WI38 (cell line): ENCODE data around the gene NTN5.
"Not testable (repeated sequence)": the region's sequence is repeated elsewhere in the genome, so short reads cannot be mapped to it uniquely, and the experiment has no call there.

Experiments used
- H3K4me3 ChIP-seq: 2 replicates; pipeline ENCODE4 v1.5.1; 2011; ENCODE audit warnings: low read depth, mild to moderate bottlenecking, control low read depth, low read length
- TF ChIP-seq, protein P1 (sequence below): IDR thresholded peaks from 2 replicates; pipeline ENCODE4 v1.5.1; 2012; ENCODE audit warnings: low read depth, mild to moderate bottlenecking, control low read depth, low read length

NTN5 gene

DNA sequence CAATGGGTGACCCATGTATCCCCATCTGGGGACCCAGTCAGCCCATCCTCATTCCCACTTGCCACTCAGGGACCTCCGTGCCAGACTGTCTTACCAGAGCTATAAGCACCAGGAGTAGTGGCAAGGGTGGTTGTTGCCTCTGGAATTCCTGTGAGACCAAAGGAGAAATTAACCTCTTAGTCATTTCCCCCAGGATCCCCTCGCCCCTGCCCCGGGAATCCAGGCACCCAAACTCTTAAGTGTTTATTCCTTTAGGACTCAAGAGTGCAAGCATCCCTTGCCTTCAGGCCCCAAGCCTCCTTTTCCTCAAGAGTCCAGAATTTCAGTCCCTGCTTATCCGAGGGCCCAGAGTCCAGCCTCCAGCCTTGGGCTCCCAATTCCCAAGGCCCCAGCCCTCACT, 9.2 kb downstream of the NTN5 start:
- TF ChIP-seq, protein P1, sequence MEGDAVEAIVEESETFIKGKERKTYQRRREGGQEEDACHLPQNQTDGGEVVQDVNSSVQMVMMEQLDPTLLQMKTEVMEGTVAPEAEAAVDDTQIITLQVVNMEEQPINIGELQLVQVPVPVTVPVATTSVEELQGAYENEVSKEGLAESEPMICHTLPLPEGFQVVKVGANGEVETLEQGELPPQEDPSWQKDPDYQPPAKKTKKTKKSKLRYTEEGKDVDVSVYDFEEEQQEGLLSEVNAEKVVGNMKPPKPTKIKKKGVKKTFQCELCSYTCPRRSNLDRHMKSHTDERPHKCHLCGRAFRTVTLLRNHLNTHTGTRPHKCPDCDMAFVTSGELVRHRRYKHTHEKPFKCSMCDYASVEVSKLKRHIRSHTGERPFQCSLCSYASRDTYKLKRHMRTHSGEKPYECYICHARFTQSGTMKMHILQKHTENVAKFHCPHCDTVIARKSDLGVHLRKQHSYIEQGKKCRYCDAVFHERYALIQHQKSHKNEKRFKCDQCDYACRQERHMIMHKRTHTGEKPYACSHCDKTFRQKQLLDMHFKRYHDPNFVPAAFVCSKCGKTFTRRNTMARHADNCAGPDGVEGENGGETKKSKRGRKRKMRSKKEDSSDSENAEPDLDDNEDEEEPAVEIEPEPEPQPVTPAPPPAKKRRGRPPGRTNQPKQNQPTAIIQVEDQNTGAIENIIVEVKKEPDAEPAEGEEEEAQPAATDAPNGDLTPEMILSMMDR = no peak
- H3K4me3 ChIP-seq = no peak overlapping the region

DNA sequence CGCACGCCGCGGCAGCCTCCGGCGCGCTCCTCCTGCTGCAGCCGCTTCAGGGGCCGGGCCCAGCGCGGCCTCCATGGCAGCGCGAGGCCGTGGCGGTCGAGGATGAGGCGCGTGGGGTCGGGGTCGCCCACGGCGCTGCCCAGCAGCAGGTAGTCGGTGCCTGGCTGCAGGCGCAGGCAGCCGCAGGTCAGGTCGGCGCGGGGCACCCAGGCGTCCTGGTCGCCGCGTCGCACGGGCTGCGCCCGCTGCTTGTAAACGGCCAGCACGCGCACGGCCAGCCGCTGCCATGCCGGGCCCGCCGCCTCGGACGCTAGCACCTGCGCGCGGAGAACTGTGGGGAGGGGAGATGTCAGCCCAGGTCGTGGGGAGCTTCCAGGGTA, 11.1 kb downstream of the NTN5 start:
- TF ChIP-seq, protein P1 = no peak
- H3K4me3 ChIP-seq = no peak overlapping the region

DNA sequence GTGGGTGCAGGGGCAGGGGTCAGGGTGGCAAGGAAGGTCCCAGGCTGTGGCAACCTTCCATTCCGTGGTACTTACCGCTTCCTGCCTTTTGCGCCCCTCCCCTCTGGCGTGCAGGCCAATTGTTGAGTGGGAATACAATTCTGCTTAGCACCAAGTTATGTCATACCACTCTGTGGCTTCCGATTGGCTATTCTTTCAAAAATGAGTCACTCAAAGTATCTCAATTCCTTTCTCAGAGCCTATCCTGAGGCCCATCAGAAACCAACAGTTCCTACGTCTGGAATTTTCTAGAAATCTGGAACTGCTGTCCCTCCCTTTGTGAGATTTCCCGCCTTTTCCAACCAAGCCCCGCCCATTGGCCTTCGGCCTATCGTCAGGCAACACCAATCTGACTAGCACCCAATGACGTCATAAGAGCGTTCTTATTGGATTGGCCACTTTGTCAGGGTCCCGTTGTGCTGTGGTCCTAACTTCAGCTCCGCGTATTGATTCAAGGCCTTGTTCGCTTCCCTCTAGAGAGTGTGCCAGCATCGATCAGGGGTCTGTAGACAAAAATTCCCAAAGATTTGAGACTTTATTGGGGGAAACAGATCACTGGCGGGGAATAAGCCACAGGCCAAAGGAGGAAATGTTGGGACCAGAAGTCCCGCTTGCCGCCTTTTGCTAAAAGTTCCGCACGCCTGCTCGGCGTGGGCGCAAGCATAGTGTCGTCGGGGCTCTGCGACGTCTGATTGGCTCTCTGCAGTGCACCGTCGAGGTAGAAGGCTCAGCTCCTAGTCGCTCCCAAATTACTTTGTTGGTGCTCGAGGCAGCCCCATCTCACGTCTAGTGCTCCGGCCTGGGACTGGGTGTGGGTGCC, 11.7 kb downstream of the NTN5 start:
- TF ChIP-seq, protein P1 = no peak
- H3K4me3 ChIP-seq = no peak overlapping the region

DNA sequence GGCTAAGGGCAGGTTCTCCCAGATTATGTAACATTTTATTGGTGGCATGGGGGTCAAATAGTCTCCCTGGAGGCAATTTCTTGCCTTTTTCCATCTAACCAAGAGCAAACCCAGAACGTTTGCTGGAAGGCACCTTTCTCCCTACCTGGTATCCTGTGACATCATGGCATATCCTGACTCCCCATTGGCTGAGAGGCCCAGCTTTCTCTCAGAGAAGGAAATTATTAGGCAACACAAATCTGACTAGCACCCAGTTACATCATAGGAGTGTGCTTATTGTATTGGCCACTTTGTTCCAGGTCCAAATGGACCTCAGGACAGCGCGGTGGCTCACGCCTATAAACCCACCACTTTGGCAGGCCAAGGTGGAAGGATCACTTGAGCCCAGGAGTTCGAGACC, 13.0 kb downstream of the NTN5 start:
- TF ChIP-seq, protein P1 = no peak
- no peak overlapping the region for H3K4me3 ChIP-seq

DNA sequence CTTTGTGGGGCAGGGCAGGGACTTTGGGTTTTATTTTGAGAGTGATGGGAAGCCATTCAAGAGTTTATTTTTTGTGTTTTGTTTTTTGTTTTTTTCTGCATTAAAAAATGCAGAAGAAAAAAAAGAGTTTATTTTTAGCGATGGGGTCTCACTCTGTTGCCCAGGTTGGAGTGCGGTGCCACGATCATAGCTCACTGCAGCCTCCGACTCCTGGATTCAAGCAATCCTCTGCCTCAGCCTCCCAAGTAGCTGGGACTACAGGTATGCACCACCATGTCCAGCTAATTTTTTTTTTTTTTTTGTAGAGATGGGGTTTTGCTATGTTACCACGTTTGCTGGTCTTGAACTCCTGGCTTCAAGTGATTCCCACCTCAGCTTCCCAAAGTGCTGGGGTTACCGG, 14.3 kb downstream of the NTN5 start:
- TF ChIP-seq, protein P1 = no peak
- no peak overlapping the region for H3K4me3 ChIP-seq

- H3K4me3 ChIP-seq = not testable (repeated sequence)
Measured at GRCh38 chr19:48657828-48658227, 15.0 kb downstream of the NTN5 start.

DNA sequence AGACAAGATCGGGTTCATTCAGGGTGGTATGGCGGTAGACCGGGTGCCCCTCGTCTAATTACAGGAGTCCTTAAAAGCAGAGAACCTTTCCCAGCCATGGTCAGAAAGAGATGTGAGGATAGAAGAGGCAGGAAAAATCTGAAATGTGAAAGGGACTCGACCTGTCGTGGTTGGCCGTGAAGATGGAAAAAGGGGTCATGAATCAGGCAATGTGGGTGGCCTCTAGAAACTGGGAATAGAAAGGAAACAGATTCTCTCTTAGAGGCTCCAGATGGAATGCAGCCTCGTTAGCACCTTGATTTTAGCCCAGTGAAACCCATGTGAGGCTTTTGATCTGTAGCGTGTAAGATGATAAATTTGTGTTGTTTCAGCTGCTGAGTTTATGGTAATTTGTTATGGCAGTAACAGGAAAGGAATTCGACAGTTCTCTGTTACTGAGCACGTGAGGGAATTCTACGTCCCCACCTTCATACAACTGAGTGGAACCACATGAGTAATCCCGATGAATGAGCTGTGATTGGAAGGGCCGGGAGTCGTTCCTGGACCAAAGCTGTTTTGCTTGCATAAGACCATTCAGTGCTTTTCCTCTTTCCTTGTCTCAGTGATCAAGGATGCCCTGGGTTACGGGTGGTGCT, 15.9 kb downstream of the NTN5 start:
- H3K4me3 ChIP-seq = no peak overlapping the region
- TF ChIP-seq, protein P1 = no peak
